ENCODE data around the gene TRPM5.
"Not testable (repeated sequence)": the region's sequence is repeated elsewhere in the genome, so short reads cannot be mapped to it uniquely, and the experiment has no call there.

Gene TRPM5

GRCh38 chr11:2482745-2483144, 38.4 kb upstream of the TRPM5 start:
- H3K27me3 ChIP-seq (ENCODE audit: insufficient read depth, low read depth, severe bottlenecking): peaks cover 62% of the 10 kb centered on the region
- H3K36me3 ChIP-seq: no peaks in the 10 kb centered on the region
- TF ChIP-seq, protein P1, sequence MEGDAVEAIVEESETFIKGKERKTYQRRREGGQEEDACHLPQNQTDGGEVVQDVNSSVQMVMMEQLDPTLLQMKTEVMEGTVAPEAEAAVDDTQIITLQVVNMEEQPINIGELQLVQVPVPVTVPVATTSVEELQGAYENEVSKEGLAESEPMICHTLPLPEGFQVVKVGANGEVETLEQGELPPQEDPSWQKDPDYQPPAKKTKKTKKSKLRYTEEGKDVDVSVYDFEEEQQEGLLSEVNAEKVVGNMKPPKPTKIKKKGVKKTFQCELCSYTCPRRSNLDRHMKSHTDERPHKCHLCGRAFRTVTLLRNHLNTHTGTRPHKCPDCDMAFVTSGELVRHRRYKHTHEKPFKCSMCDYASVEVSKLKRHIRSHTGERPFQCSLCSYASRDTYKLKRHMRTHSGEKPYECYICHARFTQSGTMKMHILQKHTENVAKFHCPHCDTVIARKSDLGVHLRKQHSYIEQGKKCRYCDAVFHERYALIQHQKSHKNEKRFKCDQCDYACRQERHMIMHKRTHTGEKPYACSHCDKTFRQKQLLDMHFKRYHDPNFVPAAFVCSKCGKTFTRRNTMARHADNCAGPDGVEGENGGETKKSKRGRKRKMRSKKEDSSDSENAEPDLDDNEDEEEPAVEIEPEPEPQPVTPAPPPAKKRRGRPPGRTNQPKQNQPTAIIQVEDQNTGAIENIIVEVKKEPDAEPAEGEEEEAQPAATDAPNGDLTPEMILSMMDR (IDR thresholded peaks at IDR 0.05; ENCODE audit: low read depth, low read length): no peak
- no peak for DNase-seq
- H3K4me3 ChIP-seq (ENCODE audit: low read depth, low read length): no peak overlapping the region
- H3K9me3 ChIP-seq (ENCODE audit: severe bottlenecking): peaks cover 16% of the 10 kb centered on the region
- no peak overlapping the region for H3K27ac ChIP-seq

DNA sequence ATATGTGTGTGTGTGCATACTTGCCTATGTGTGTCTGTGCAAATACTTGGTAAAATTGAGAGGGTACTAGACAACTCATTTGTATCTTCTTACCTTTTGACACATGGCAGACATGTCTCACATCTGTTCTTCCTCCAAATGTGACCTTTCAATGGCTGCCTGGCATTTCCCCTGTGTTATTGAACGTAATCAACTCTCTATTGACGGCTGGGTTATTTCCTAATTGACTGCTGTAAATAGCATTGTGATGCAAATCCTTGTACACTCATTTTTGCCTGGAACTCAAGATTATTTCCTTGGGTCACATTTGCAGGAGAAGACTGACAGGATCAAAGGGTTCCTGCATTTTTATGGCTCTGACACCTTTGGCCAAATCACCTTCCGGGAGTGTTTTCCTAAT, 37.9 kb upstream of the TRPM5 start:
- no peak overlapping the region for H3K4me3 ChIP-seq (ENCODE audit: low read depth, low read length)
- H3K9me3 ChIP-seq (ENCODE audit: severe bottlenecking): peaks cover 15% of the 10 kb centered on the region
- H3K27me3 ChIP-seq (ENCODE audit: insufficient read depth, low read depth, severe bottlenecking): peaks cover 68% of the 10 kb centered on the region
- H3K36me3 ChIP-seq: no peaks in the 10 kb centered on the region
- no peak for DNase-seq
- TF ChIP-seq, protein P1 (IDR thresholded peaks at IDR 0.05; ENCODE audit: low read depth, low read length): no peak
- no peak overlapping the region for H3K27ac ChIP-seq

DNA sequence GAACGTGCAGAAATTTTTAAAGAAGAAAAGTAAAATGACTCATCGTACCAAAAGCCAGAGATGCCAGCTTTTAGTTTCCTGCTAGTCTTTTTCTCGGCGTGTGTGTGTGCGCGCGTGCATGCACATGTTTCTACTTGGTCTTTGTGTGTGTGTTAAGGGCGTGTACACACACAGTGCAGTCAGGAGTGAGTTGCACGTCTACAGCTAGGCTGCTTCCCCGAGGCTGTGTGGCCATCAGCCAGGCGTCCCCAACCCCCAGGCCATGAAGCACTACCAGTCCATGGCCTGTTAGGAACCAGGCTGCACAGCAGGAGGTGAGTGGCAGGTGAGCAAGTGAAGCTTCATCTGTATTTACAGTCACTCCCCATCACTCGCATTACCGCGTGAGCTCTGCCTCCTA, 36.9 kb upstream of the TRPM5 start:
- Histone ChIP-seq H3K27ac (no peak overlapping the region), H3K4me3 (ENCODE audit: low read depth, low read length) (no peak overlapping the region), H3K36me3 (no peaks in the 10 kb centered on the region), H3K9me3 (ENCODE audit: severe bottlenecking) (peaks cover 15% of the 10 kb centered on the region), H3K27me3 (ENCODE audit: insufficient read depth, low read depth, severe bottlenecking) (peaks cover 70% of the 10 kb centered on the region)
- TF ChIP-seq, protein P1 (IDR thresholded peaks at IDR 0.05; ENCODE audit: low read depth, low read length): no peak
- DNase-seq: no peak

DNA sequence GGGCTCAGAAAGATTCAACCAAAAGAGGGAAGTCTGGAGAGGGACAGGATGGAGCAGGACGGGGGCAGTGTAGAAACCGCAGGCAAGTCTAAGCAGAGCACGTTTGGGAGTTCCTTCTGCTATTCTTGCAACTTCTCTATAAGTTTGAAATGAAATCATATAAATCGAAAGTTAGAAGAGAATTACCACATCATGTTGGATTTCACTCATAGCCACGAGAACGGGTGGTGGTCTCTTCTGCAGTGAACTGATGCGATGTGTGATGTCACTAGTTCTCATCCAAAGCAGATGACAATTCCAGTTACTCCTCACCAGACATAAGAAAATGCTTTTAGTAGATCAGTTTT, 36.5 kb upstream of the TRPM5 start:
- Histone ChIP-seq H3K27me3 (ENCODE audit: insufficient read depth, low read depth, severe bottlenecking) (peaks cover 66% of the 10 kb centered on the region), H3K36me3 (no peaks in the 10 kb centered on the region), H3K9me3 (ENCODE audit: severe bottlenecking) (peaks cover 14% of the 10 kb centered on the region), H3K4me3 (ENCODE audit: low read depth, low read length) (no peak overlapping the region), H3K27ac (no peak overlapping the region)
- TF ChIP-seq, protein P1 (IDR thresholded peaks at IDR 0.05; ENCODE audit: low read depth, low read length): no peak
- no peak for DNase-seq

DNA sequence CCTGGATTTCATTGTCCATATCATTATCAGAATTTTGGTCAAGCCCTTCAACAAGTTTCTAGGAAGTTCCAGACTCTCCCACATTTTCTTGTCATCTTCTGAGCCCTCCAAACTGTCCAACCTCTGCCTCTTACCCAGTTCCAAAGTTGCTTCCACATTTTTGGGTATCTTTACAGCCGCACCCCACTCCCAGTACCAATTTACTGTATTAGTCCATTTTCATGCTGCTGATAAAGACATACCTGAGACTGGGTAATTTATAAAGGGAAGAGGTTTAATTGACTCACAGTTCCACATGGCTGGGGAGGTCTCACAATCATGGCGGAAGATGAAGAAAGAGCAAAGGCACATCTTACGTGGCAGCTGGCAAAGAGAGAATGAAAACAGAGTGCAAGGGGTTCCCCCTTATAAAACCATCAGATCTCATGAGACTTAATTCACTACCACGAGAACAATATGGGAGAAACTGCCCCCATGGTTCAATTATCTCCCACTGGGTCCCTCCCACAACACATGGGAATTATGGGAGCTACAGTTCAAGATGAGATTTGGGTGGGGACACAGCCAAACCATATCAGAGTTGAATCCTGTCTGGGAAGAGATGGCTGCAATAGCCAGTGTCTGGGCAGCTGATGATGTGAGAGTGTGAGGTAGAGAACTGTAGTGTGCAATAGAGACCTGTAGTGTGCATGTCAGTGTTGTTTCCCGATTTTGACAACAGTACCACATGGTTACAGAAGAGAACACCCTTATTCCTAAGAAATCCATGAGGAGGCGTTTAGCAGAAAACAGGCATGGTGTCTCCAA, 36.0 kb upstream of the TRPM5 start:
- not testable (repeated sequence) for H3K4me3 ChIP-seq (ENCODE audit: low read depth, low read length); DNase-seq; H3K27ac ChIP-seq; H3K9me3 ChIP-seq (ENCODE audit: severe bottlenecking); H3K36me3 ChIP-seq
- peaks cover 62% of the 10 kb centered on the region for H3K27me3 ChIP-seq (ENCODE audit: insufficient read depth, low read depth, severe bottlenecking)

DNA sequence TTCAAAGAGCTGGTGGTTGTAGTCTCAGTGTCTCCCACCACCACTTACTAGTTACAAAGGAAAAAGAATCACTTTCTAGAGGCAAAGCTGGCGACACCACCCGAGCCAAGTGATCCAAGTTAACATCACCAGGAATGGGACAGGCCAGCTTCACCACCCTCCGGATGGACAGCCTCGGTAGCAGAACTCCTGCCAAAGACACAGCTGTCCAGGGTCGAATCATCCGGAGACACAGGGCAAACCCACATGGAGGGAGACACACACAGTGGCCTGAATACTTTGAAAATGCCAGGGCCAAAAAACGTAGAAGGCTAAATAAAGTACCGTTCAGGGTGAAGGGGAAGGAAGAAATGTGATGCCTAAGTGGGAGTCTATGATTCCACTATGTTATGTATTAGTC, 33.6 kb upstream of the TRPM5 start:
- peaks cover 49% of the 10 kb centered on the region for H3K27me3 ChIP-seq (ENCODE audit: insufficient read depth, low read depth, severe bottlenecking)

More for the DNA sequence above, 33.6 kb upstream of the TRPM5 start:
- Histone ChIP-seq H3K36me3 (no peaks in the 10 kb centered on the region), H3K9me3 (ENCODE audit: severe bottlenecking) (peaks cover 10% of the 10 kb centered on the region), H3K27ac (no peak overlapping the region), H3K4me3 (ENCODE audit: low read depth, low read length) (no peak overlapping the region)
- DNase-seq: no peak
- TF ChIP-seq, protein P1 (IDR thresholded peaks at IDR 0.05; ENCODE audit: low read depth, low read length): no peak
